ENCODE results near the gene LMF1.

LMF1 gene

DNA sequence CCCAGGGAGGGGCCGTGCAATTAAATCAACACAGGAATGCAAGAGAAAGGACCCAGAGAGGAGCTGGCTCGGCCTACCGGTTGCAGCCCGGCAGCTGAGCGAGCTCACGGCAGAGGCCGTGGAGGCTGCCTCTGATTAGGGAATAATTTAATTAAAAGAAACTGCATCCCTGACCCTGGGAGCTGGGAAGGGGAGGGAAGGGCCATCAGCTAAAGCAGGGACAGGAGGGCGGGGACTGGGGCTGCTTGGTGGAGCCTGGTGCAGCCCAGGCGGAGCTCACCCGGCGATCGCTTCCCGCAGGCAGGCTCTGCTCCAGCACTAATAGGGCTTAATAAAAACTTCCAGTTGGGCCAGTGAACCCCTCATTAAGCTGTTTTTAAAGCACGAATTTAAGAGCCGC is 43.4 kb downstream of the LMF1 start:
- no peak for FAIRE-seq

DNA sequence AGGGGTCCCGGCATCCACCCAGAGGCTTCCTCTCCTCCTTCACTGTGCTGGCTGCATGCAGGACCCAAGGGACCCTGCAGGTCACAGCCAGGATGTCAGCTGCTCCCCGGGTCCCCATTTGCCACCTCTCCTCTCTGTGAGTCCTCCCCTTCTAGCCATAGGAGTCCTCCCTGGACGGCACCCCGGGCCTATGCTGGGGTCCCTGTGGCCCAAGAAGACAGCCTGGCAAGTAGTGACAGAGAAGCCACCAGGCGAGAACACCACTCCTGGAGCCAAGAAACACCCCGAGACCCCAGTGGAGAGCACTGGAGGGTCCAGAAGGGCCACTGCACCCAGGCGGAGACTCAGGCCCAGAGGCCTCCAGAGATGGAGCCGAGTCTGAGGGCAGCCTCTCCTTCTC is 44.1 kb downstream of the LMF1 start:
- FAIRE-seq = no peak

DNA sequence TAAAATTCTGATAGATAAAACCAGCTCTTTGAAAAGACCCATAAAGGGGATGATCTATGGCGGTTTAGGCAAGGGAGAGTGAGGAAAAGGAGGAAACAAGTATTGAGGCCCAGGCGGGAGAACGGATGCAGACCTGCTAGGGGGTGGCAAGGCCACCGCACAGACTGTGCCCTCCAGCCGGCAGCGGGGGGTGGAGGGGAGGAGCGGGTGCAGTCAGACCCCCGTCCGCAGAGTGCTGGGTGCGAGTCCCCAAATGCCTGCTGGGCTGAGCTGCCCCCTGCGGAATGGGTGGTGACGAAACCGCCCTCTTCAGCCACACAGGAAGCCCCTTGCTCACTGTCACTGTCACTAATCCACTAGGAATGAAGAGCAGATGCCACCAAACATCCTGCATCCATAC is 46.0 kb downstream of the LMF1 start:
- no peak for FAIRE-seq

DNA sequence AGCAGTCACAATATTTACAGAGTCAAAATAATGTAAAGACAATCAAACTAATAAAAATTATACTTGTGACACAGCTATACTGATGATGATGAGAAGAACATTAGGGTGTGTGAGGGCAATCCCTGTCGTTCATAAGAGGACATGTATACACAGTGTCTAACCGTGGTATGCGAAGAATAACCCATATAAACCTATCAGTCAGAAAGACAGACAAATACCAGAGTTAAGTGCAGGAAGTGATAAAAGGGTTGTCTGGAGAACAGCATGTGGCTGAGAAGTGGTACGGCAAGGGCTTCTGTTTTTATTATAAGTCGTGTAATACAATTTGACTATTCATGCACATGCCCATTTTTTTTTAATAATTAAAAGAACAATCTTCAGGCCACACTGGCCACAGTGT is 46.7 kb downstream of the LMF1 start:
- no peak for FAIRE-seq

DNA sequence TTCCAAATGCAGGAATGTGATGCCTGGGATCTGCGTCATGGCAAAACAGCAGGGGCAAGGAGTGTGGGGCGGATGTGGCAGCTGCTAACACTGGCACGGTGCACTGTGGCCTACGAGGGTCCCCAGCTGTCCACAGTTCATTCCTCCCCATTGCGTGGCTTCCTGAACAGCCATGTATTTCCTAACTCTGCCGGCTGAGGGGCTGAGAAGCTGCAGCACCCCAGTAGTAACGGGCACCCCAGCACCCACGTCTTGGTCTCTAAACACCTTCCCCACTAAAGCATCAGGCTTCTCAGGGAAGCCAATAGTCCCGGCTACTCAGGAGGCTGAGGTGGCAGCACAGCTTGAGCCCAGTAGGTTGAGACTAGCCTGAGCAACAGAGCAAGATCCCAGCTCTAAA is 47.6 kb downstream of the LMF1 start:
- no peak for FAIRE-seq

DNA sequence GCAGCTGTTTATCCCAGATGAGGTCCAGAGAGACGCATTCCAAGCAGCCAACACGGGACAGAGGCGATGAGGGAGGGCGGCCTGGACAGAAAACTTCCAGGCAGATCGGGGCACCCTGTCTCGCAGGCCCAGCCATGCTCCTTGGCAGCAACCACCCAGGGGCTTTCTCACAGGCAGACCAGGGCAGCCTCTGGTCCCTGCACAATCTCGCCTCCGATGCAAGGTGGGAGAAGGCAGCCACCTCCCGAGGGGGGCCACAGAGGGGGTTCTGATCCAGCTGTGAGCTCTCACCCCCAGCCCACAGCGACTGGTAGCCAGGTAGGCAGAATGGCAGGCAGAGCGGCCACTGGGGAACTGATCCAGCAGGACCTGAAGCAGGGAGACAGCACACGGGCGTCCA is 48.7 kb downstream of the LMF1 start:
- FAIRE-seq = no peak

DNA sequence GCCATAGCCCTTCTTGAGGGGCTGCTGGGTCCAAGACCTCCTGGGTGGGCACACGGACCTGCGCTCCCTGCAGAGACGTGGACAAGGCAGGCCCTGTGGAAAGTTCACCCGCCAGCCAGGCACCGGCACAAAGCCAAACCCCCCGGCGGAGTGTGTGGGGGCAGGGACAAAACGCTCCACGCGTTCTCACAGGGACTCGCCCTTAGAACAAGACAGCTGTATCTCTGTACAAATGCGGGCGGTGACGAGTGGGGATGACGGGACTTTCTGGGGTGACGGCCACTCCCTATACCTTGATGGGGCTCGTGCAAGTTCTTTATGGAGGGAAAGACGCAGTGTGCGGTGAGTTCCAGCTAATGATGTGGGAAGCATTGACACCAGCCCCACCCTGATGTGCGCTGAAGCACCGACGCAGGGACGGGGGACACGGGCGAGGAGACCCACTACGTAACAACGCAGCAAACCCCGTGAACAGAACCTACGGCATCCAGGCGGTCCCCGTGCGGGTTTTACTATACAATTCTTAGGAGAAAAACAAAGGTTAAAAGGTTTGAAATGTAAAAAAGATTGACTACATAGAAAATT is 49.4 kb downstream of the LMF1 start:
- no peak for FAIRE-seq

DNA sequence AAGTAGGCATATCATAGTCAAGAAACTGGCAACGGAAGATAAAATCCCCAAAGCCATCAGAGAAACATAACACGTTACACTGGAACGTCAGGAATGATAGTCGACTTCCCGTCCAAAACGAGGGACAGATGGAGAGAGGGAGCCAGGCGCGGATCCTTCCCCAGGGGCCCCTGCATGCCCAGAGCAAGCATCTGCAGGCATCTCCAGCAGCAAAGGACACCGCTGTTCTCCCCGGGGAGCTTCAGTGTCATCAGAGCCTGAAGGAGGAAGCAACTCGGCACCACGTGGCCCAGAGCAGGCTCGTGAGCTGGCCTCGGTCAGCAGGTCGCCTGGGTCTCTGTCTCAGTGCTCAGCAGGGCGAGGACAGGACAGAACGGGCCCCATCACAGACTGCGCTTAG is 50.1 kb downstream of the LMF1 start:
- FAIRE-seq = no peak

DNA sequence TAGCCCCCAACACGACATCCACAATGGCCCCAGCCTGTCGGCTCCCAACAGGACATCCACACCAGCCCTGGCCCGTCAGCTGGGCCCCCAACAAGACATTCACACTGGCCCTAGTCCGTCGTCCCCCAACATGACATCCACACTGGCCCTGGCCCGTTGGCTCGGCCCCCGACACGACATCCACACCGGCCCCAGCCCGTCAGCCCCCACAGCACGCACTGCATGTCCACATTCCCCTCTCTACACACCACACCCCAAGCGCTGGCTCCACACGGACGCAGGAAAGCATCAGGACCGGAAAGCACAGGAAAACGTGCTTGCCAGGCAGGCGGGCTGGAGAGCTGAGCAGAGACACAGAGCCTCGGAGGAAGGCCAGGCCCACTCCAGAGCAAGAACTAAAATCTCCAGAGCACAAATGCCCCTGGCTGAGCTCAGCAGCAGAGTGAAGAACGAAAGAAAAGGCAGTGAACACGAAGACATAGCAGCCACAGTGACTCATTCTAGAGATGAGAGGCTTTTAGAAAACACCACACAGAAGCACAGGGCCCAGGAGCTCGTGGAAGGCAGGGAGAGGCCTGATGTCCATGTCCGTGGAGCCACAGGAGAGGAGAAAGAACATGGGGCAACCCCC is 50.6 kb downstream of the LMF1 start:
- FAIRE-seq = no peak

DNA sequence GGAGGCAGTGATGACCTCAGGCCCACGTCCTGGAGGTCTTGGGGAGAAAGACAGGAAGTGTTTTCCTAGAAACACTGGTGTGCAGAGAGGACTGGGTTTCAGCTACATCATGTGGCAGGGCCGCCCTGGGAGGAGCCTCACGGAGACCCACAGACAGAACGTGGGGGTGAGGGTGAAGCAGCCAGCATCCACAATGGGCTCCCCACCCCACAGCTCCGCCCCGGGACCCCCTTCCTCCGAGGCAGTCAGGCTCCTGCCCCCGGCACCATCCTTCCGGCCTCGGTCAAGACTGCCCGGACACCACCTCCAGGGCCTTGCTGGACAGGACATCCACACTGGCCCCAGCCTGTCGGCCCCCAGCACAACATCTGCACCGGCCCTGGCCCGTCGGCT is 51.1 kb downstream of the LMF1 start:
- FAIRE-seq = no peak

DNA sequence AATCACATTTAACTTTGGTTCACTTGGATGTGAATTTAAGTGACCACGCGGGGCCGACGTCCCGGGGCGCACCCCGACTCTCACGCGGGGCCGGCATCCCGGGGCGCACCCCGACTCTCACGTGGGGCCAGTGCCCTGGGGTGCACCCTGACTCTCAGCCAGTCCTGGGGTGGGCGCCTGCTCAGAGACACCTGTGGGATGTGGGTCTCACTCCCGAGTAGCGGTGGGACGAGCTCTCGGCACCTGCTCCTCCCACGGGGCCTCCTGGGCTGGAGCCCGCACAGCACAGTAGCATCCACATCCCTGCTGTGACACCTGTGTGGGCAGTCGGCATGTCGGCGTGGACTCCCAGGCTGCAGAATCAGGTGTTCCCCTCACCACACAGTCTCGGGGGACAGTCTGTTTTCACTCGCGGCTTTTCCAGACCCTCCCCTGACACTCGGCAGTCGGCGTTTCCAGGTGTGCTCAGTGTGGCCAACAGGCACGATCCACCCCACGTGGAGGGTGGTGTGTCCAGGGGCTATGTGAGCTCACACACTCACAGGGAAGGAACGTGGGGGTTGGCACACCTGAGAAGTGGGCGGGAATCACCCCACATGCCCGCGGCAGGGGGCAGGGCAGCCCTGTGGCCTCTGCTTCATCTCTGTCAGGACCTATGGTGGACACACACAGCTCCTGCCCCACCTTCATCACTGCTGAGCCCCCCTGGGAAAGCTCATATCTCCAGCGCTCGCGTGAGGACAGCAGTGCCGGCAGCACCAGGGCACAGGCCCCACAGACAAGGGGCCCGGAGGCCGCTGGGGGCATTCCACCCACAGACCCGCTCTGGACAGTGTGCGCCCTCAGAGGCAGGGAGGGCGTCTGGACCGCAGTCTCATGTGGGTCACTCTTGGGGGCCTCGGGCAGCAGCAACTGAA is 51.8 kb downstream of the LMF1 start:
- no peak for FAIRE-seq

DNA sequence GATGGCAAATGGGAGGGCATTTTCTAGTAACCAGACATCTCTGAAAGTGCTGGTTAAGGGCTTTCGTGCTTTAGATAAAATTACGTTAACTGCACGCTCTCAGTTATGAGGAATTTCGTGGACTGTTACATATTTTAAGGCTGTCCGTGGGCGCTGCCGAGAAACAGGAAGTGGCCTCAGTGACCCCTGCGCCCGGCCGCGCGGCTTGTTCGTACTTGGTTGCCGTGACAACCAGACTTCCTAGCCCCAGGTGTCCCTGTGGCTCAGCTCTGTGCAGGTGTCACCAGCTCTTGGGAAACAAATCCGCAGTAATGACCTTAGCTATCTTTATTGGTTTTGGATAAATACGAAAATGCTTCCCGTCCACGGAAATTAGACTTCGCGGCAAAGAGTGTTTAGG is 52.7 kb downstream of the LMF1 start:
- FAIRE-seq = no peak

DNA sequence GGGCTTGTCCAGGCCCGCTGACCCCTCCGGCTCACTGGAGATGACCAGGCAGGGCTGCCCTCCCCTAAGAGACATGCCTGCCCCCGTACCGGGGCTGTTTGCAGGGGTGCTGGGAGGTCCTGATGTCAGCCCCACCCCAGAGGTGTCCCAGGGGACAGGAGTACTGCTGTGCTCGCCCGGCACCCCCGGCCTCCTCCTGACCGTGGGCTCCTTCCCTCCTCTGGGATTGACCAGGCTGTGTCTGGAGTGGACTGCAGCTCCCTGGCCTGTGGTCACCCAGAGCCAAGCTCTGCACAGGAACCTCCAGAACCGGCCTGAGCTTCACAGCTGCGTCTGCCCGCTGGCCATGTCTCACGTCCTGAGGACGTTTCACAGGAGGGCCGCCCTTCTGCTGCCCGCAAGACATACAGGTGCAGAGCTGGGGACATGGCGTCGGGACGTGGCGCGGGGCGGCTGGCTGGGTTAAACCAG is 53.2 kb downstream of the LMF1 start:
- no peak for FAIRE-seq

DNA sequence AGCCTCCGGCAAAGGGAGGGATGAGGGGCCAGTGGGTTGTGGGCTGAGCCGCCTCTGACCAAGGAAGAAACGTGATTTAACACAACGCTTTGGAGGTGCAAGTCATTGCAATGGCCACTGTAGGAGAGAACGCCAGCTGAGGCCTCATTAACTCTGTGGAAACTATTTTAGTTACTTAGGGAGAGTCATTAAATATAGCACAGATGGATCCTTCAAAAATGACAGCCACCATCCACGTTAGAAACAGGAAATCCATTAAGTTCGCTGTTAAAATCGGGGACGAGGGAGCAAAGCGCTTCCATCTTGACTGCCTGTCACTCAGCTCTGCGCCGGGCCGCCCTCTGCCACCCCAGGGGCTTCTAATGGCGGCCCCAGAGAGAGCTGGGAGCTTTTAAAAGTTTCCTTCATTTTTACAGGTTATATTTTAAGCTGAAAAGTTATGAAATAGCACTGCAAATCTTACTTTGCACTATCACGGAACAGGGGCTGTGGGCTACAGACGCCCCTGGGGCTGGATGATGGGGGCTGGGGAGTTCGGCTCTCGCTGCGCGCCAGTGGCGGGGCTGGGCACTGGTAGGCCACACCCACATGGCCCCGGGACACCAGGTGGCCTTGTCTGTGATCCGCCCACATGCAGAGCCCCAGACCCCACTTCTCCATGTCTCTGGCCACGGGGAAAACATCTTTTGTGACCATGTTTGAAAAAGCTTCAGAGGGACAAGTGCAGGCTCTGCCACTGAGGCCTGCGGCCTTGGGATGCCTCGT is 54.6 kb downstream of the LMF1 start:
- no peak for FAIRE-seq

DNA sequence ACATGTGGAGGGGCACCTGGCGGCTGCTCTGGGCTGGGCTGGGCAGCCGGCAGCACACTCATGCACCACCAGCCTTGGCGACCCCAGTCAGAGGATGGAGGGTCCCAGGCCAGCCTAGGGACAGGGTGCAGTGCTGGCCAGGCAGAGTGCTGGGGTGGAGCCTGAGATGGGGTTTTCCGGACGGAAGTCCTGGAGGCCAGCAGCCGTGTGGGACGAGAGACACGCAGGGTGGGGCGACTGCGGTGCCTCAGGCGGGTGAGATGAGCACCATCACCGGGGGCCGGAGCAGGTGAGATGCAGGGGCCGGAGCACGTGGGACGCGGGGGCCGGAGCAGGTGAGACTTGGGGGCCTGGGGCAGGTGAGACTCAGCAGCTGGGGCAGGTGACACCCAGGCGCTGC is 55.2 kb downstream of the LMF1 start:
- FAIRE-seq = no peak

DNA sequence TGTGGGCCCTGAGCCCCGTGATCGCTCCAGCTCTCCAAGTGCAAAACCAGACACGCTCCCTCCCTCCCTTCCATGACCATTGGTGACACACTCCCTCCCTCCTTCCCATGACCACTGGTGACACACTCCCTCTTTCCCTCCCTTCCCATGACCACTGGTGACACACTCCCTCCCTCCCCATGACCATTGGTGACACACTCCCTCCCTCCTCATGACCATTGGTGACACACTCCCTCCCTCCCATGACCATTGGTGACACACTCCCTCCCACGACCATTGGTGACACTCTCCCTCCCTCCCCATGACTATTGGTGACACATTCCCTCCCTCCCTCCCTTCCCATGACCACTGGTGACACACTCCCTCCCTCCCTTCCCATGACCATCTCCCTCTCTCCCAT is 56.3 kb downstream of the LMF1 start:
- FAIRE-seq = no peak

DNA sequence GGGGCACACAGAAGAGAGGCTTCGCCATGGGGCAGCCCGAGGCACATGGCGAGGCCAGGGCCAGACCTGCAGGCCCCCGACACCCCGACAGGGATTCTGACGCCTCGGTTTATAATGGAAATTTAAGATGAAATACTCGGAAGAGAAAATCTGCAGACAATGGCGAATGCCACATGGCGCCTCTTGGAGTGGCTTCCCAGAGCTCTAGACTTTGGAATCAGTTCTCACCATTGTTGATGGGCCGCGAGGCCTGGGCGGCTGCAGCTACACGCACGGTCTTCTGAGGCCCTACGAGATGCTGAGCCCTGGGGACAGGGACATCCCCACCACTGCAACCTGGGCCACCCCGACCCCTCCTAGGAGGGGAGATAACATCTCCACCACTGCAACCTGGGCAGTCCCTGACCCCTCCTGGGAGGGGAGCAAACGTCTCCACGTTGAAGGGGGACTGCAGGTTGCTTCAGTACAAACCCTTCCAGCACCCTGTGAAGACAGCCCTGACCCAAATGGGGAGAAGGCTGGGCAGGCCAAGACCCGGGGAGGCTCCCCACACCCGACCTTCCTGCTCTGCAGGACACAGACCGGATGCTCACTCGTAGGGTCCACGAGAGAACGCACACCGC is 56.9 kb downstream of the LMF1 start:
- FAIRE-seq = no peak

DNA sequence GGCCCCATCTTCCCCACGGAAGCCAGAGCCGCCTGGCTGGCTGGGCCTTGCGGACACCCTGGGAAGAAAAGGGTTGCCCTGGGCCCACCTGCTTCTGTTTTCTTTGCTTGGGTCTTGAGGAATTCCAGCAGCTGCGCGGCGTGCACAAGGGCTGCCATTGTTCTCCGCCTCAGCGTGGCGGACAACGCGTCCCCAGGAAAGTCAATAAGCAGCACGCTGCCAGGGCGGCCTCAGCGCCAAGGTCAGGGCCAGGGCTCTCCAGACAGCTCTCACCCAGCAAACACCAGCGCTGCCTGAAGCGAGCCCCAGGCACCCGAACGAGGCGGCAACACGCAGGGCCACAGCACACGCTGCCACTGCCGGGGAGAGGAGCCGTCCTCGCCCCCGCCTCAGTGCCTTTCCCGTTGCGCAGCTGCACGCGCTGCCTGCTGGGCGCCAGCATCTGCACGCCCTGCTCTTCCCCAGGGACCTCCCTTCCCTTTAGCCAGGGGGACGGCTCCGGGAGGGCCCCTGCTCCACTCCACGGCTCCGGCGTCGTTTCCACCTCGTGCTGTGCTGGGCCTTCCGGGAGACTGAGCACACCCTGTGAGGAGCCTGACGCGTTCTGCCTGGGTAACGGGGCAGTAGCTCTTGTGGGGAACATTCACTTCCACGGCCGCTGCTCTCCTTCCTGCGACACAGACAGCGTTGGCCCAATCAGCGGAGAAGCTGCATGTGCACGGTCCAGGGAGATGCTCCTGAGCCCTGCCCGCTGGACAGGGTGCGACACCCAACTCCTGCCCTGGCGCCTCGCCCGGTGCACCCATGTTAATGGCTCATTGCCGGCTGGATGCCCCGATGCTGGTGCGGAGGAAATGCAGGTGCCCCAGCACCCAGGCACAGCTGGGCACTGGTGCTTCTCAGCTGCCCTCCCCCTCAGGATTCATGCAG is 57.8 kb downstream of the LMF1 start:
- FAIRE-seq = no peak

DNA sequence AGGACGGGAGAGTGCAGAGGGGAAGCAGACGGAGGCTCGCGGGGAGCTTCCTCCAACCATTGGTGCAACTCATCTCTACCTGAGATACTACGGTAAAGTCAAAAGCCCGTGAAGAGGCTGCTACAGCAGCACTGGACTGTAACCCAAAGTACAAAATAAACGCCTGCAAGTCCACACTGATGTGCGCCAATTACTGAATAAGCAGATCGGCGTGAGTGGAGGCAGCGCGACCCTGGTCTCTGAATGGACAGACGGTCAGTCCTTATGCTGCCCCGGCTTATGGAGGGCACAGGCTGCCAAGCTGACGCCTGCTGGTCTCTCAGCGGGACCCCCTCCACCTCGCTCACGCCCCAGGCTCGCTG is 58.5 kb downstream of the LMF1 start:
- no peak for FAIRE-seq

DNA sequence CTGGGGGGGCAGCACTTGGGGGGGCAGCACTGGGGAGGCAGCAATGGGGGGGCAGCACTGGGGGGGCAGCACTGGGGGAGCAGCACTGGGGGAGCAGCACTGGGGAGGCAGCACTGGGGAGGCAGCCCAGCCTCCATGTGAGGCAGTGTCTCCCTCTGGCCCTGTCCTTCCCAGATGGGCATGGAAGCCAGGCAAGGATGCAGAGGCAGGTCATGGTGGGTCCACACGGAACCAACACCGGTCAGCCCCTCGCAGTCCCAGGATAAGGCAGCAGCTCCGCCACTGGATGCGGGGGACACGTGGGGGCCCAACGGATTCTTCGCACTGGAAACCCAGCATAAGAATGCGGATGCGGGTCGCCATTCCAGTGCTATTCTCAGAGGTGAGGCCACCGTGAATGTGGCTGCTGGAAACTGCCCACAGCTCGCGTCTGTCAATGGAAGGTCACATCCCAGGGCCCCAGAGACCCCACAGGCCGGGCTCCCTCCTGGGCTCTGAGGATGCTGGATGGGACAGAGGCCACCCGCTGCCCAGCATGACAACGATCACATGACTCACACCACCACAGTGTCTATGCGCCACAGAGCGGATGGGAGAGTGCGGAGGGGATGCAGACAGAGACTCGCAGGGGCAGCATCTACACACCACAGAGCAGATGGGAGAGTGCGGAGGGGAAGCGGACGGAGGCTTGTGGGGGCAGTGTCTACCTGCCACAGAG is 59.0 kb downstream of the LMF1 start:
- no peak for FAIRE-seq

DNA sequence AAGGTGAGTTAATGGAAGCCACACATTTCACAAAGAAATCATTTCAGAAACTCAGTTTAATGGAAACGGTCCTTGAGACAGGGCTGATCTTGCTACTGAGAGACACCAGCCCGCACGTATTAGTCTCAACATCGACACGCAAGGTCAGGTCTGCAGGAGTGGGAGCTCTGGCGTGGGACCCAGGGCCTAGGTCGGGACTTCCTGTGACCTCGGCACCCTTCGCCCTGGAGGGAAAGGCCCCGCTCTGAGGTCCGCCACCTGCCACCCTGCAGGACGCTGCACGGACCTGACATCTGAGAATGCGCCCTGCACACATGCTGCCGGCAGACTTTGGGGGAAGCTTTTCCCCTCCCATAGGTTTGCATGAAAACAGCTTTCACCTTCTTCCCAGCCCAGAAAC is 59.7 kb downstream of the LMF1 start:
- no peak for FAIRE-seq
